DMS 273 treated with DMSO at 0.1 percent for 48 hours (cell line): Measurements from ENCODE around the gene SAFB2.

Experiments used
- DNase-seq: peaks from one replicate; lab custom pipeline; 2025; lab: John Stamatoyannopoulos, UW

The SAFB2 gene

DNA sequence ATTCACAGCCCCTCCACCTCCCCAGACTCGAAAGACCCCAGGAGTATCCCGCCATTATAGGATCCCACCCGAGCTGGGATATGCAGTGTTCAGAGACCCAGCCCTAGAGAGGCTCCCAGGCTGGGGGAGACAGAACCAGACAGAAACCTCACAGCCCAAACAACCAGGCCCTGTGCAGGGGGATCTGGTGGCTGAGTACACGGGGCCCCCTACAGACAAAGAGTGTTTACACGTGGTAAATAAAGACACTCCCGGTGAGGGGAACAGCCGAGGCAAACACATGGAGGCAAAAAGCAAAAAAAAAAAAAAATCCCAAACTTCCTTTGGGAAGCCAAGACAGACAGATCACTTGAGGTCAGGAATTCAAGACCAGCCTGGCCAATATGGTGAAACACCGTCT lies 79.9 kb downstream of the SAFB2 start:
- no peak for DNase-seq

- DNase-seq = no peak
Observed at GRCh38 chr19:5541456-5541855, 81.1 kb downstream of the SAFB2 start.

GRCh38 chr19:5540208-5540607 lies 82.4 kb downstream of the SAFB2 start:
- no peak for DNase-seq

DNA sequence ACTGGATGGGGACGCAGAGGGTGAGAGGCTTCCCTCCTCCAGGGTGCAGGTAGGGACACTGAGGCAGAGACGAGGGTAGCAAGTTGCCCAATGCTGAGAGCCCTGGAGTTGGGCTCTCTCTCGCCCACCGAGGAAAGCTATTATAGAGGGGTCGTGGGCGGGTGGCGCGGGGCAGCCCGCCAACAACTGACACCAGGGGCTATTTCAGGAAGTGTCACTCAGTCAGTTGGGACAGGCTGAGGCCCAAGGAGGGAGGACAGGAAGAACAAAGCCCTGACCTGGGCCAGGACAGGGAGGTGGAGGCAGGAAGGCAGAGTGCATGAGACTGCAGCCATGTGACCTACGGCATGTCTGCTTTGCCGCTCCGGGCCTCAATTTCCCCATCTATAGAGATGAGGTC lies 84.7 kb downstream of the SAFB2 start:
- DNase-seq = no peak
